IPS-18c (cell line): Measurements from ENCODE around the gene ESYT2.

Source experiments
- H3K4me3 ChIP-seq: 2 replicates; pipeline ENCODE4 v1.7.0; 2013; ENCODE audit warnings: low read depth, mild to moderate bottlenecking, low read length, moderate library complexity; ENCODE audit not compliant: insufficient read depth
- H3K9me3 ChIP-seq: one replicate; pipeline ENCODE4 v1.6.1; 2013; ENCODE audit warnings: mild to moderate bottlenecking, low read length, moderate library complexity; ENCODE audit not compliant: control insufficient read depth, insufficient read depth

The ESYT2 gene

GRCh38 chr7:158682456-158682855, 146.9 kb downstream of the ESYT2 start:
- Histone ChIP-seq H3K4me3 (no peak overlapping the region), H3K9me3 (no peaks in the 10 kb centered on the region)
